ENCODE measurements around the gene GRAMD1B. TPM values are rescaled to one million over a fixed set of nuclear protein-coding genes. Genes with fewer than 3 reads are reported as not detected.
"Not testable (repeated sequence)": the region's sequence is repeated elsewhere in the genome, so short reads cannot be mapped to it uniquely, and the experiment has no call there.

GRAMD1B gene
- total RNA-seq, 4 donors from 2014 or later, result under 0.01 to 6.5 (median 3.7) TPM

DNA sequence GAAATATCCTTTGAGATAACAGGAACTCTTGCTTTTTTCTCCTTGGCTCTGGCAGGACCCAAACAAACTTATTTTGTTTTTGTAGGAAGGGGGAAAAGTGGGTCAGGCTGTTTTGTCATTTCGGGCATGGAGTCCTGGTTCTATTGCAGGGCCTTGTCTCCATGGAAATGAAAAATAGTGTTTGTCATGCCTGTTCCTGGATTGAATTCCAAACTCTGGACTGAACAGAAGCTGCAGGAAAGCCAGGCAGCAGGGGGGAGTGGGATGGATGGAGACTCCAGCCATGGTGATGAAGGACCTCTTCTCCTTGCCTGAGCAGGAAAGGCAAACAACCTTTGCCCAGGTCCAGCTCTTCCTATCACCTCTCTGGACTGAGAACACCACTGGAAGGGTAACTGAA lies 137.4 kb downstream of the GRAMD1B start:
- DNase-seq, result no peak
- intact Hi-C loops (cut with DNase I; ENCODE audit: low total_unique reads), result no loop called here
- no peaks in the 10 kb centered on the region for H3K36me3 ChIP-seq
- H3K27me3 ChIP-seq, result no peaks in the 10 kb centered on the region
- H3K4me3 ChIP-seq, result no peak overlapping the region
- no peak overlapping the region for H3K27ac ChIP-seq
- TF ChIP-seq CTCF (IDR thresholded peaks at IDR 0.05) (no peak), POLR2A (IDR thresholded peaks at IDR 0.05) (no peak)
- H3K4me1 ChIP-seq, result no peaks in the 10 kb centered on the region
- H3K9me3 ChIP-seq, result no peaks in the 10 kb centered on the region

DNA sequence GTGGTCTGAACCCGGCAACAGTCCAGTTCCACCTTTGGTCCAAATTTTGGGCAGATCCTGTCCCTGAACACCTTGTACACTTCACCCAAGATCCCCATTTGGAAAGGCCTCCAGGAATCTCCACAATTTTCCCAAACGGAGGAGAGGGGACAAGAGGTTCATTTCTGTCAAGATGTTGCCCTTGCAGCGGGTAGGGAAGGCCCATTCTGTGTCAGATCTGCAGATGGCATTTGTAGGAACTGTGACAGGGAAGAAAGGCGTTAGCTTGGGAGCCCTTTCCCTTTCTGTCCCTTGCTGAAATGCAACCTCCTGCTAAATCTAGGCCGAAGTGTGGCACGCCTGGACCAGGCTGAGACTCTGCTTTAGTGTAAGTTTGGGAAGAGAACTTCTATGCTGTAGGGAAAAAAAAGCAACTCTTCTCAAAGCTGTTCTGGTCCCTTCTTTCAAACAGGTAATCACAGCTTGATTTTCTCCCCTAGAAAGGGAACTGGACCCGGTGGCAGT lies 138.3 kb downstream of the GRAMD1B start:
- H3K36me3 ChIP-seq, result no peaks in the 10 kb centered on the region
- no peaks in the 10 kb centered on the region for H3K9me3 ChIP-seq
- no peak for DNase-seq
- no peak overlapping the region for H3K4me3 ChIP-seq
- no peak overlapping the region for H3K27ac ChIP-seq
- TF ChIP-seq POLR2A (IDR thresholded peaks at IDR 0.05) (no peak), CTCF (IDR thresholded peaks at IDR 0.05) (no peak)
- no peaks in the 10 kb centered on the region for H3K27me3 ChIP-seq
- intact Hi-C loops (cut with DNase I; ENCODE audit: low total_unique reads), result no loop called here
- H3K4me1 ChIP-seq, result no peaks in the 10 kb centered on the region

DNA sequence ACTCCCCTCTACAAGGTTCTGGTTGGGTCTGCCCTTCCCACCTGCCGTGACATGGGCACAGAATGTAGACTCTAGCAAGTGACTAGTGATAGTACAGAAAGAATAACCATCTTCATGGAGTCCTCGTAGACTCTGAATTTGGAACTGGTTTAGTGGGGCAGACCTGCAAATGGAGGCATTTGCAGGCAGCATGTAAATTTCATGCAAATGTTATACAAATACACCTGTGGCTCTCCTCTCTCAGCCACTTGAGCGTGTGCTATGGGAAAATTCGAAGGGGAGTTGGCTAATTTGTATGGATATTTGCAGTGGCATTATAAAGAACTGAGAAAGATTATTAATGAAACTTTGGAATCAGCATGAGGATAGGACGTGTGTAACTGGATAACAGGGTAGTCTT lies 139.3 kb downstream of the GRAMD1B start:
- intact Hi-C loops (cut with DNase I; ENCODE audit: low total_unique reads), result no loop called here
- H3K27ac ChIP-seq, result no peak overlapping the region

DNA sequence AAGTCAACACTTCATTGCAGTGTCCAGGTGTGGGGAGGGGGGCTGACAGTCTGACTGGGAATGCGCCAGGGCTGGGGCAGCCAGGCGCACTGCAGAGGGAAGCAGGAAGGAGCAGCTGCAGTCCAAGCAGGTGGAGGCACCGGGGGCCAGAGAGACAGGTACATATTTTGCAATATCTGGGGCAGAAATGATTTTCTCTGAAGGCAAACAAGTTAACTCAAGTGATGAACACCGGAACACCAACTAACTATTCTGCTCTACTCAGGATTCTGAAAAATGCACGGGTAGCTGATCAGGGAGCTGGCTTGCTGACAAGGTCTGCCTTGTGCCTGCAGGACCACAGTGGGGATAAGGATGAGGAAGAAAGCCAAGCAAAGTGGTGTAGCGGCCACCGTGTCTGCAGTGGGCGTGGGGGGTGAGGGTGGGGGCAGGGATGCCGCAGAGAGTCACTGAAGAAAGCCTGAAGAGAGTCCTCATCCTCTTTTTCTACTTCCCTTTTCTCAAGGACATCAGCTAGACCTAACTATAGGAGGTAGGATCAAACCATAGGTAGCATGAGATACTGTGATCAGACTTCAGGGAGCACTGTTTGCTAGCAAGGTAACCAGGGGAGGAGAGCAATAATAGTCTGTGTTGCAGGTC lies 141.0 kb downstream of the GRAMD1B start:
- TF ChIP-seq POLR2A (IDR thresholded peaks at IDR 0.05), result no peak
- no peak for TF ChIP-seq CTCF (IDR thresholded peaks at IDR 0.05)
- H3K9me3 ChIP-seq, result no peaks in the 10 kb centered on the region
- no peaks in the 10 kb centered on the region for H3K4me1 ChIP-seq
- no peak overlapping the region for H3K27ac ChIP-seq
- DNase-seq, result no peak
- no peak overlapping the region for H3K4me3 ChIP-seq
- H3K27me3 ChIP-seq, result no peaks in the 10 kb centered on the region
- H3K36me3 ChIP-seq, result no peaks in the 10 kb centered on the region
- intact Hi-C loops (cut with DNase I; ENCODE audit: low total_unique reads), result no loop called here

More for the DNA sequence above, 139.3 kb downstream of the GRAMD1B start:
- H3K27me3 ChIP-seq, result no peaks in the 10 kb centered on the region
- no peak for DNase-seq
- no peaks in the 10 kb centered on the region for H3K4me1 ChIP-seq
- H3K36me3 ChIP-seq, result no peaks in the 10 kb centered on the region
- no peak for TF ChIP-seq POLR2A (IDR thresholded peaks at IDR 0.05)
- H3K4me3 ChIP-seq, result no peak overlapping the region
- no peaks in the 10 kb centered on the region for H3K9me3 ChIP-seq

DNA sequence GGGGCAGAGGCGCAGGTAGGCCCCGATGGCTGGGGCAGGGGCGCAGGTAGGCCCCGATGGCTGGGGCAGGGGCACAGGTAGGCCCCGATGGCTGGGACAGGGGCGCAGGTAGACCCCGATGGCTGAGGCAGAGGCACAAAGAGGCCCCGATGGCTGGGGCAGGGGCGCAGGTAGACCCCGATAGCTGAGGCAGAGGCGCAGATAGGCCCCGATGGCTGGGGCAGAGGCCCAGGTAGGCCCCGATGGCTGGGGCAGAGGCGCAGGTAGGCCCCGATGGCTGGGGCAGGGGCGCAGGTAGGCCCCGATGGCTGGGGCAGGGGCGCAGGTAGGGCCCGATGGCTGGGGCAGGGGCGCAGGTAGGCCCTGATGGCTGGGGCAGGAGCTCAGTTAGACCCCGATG lies 142.7 kb downstream of the GRAMD1B start:
- H3K4me3 ChIP-seq; DNase-seq; intact Hi-C loops (cut with DNase I; ENCODE audit: low total_unique reads); H3K4me1 ChIP-seq; H3K36me3 ChIP-seq; H3K27ac ChIP-seq; H3K27me3 ChIP-seq; H3K9me3 ChIP-seq: not testable (repeated sequence)

DNA sequence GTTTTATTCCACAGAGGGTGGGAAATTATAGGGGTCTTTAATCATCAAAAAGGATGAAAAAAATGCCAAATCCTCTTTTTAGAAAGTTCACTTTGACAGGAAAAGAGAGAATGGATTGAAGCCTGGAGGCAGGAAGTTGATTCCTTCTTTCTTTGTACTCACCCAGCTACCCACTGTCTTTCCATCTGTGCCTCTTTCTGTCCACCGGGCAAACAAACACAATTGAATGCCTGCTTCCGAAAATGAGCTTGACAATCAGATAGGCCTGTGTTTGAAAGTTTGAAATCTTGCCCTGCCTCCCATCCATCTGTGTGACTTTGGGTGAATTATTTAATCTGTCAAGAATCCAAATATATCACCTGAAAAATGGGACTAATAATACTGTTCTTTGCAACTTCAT lies 143.2 kb downstream of the GRAMD1B start:
- Histone ChIP-seq H3K27me3 (no peaks in the 10 kb centered on the region), H3K4me3 (no peak overlapping the region), H3K36me3 (no peaks in the 10 kb centered on the region), H3K27ac (no peak overlapping the region), H3K4me1 (no peaks in the 10 kb centered on the region), H3K9me3 (no peaks in the 10 kb centered on the region)
- TF ChIP-seq CTCF (IDR thresholded peaks at IDR 0.05), result no peak
- no peak for TF ChIP-seq POLR2A (IDR thresholded peaks at IDR 0.05)
- no peak for DNase-seq
- intact Hi-C loops (cut with DNase I; ENCODE audit: low total_unique reads), result no loop called here
